ENCODE data around the gene CERK. TPM values are rescaled to one million over a fixed set of nuclear protein-coding genes. Genes with fewer than 3 reads are reported as not detected.

The CERK gene
- total RNA-seq, 4 donors from 2014 or later, result 37.4 to 59.9 (median 57.3) TPM

GRCh38 chr22:46774980-46775849, 37.2 kb upstream of the CERK start:
- no peaks in the 10 kb centered on the region for H3K9me3 ChIP-seq
- peaks cover 0 to 5% of the 10 kb centered on the region in 2 donors for H3K4me1 ChIP-seq
- no peaks in the 10 kb centered on the region for H3K36me3 ChIP-seq
- no peak overlapping the region for H3K4me3 ChIP-seq
- TF ChIP-seq CTCF (IDR thresholded peaks at IDR 0.05), result no peak
- no peak for TF ChIP-seq POLR2A (IDR thresholded peaks at IDR 0.05)
- no peak for DNase-seq
- H3K27ac ChIP-seq, result peak overlapping the region in 1 of 2 donors; percentile 52
- H3K27me3 ChIP-seq, result no peaks in the 10 kb centered on the region
- intact Hi-C loops (cut with DNase I; ENCODE audit: low total_unique reads), result no loop called here

GRCh38 chr22:46774253-46774979, 36.4 kb upstream of the CERK start:
- DNase-seq, result no peak
- H3K4me3 ChIP-seq, result no peak overlapping the region
- H3K36me3 ChIP-seq, result no peaks in the 10 kb centered on the region
- no peaks in the 10 kb centered on the region for H3K9me3 ChIP-seq
- H3K27ac ChIP-seq, result peak overlapping the region in 1 of 2 donors; percentile 52
- intact Hi-C loops (cut with DNase I; ENCODE audit: low total_unique reads), result no loop called here
- H3K27me3 ChIP-seq, result no peaks in the 10 kb centered on the region
- TF ChIP-seq POLR2A (IDR thresholded peaks at IDR 0.05), result no peak
- H3K4me1 ChIP-seq, result peaks cover 0 to 5% of the 10 kb centered on the region in 2 donors

GRCh38 chr22:46773076-46773475, 35.0 kb upstream of the CERK start:
- Histone ChIP-seq H3K27ac (peak overlapping the region in 1 of 2 donors; percentile 52), H3K9me3 (no peaks in the 10 kb centered on the region), H3K4me3 (no peak overlapping the region), H3K4me1 (peaks cover 0 to 5% of the 10 kb centered on the region in 2 donors), H3K36me3 (no peaks in the 10 kb centered on the region), H3K27me3 (no peaks in the 10 kb centered on the region)
- intact Hi-C loops (cut with DNase I; ENCODE audit: low total_unique reads), result no loop called here
- DNase-seq, result no peak
- TF ChIP-seq POLR2A (IDR thresholded peaks at IDR 0.05), result no peak
- TF ChIP-seq CTCF (IDR thresholded peaks at IDR 0.05), result no peak

- Histone ChIP-seq H3K27me3 (no peaks in the 10 kb centered on the region), H3K4me3 (no peak overlapping the region), H3K27ac (peak overlapping the region; percentile 37 to 41), H3K4me1 (peaks cover 0 to 5% of the 10 kb centered on the region in 2 donors), H3K36me3 (no peaks in the 10 kb centered on the region), H3K9me3 (no peaks in the 10 kb centered on the region)
- intact Hi-C loops (cut with DNase I; ENCODE audit: low total_unique reads), result no loop called here
- DNase-seq, result no peak
- TF ChIP-seq POLR2A (IDR thresholded peaks at IDR 0.05), result no peak
- no peak for TF ChIP-seq CTCF (IDR thresholded peaks at IDR 0.05)
Observed at GRCh38 chr22:46770726-46771125, 32.7 kb upstream of the CERK start.

GRCh38 chr22:46770151-46770641, 32.1 kb upstream of the CERK start:
- no peaks in the 10 kb centered on the region for H3K27me3 ChIP-seq
- TF ChIP-seq CTCF (IDR thresholded peaks at IDR 0.05) (no peak), POLR2A (IDR thresholded peaks at IDR 0.05) (no peak)

More at GRCh38 chr22:46770151-46770641, 32.1 kb upstream of the CERK start:
- no peaks in the 10 kb centered on the region for H3K9me3 ChIP-seq
- H3K27ac ChIP-seq, result peak overlapping the region; percentile 37 to 41
- no peak for DNase-seq
- H3K4me1 ChIP-seq, result peaks cover 0 to 2% of the 10 kb centered on the region in 2 donors
- intact Hi-C loops (cut with DNase I; ENCODE audit: low total_unique reads), result no loop called here
- H3K4me3 ChIP-seq, result no peak overlapping the region
- H3K36me3 ChIP-seq, result no peaks in the 10 kb centered on the region
